ENCODE measurements around the gene F10.
"Not testable (repeated sequence)": the region's sequence is repeated elsewhere in the genome, so short reads cannot be mapped to it uniquely, and the experiment has no call there.

F10 gene

DNA sequence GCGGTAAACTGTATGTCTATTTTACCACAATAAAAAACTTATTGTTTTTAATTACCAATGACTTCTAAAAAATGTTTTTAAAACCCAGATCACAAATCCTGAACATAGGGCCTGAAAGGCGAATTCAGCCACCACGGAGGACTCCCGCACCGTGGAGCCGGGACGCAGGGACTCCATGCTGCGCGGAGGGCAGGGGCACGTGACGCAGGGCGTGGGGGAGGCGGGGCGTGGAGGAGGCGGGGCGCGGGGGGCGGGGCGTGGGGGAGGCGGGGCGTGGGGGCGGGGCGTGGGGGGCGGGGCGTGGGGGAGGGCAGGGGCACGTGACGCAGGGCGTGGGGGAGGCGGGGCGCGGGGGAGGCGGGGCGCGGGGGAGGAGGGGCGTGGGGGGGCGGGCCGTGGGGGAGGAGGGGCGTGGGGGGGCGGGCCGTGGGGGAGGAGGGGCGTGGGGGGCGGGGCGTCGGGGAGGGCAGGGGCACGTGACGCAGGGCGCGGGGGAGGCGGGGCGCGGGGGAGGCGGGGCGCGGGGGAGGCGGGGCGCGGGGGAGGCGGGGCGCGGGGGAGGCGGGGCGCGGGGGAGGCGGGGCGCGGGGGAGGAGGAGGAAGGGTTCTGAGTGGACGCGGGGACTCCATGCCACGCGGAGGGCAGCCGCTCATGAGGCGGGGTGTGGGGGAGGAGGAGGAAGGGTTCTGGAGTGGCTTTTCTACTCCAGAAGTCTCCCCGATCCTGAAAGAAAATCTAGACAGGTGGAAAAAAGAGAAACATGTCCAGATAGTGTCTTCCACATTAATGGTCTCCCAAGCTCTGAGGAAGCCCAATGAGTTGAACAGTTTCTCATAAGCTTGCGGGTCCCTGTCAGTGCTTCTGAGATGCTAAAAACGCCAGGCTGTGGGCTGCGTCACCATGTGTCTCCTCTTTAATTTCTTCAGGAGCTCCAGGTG lies 31.5 kb downstream of the F10 start:
- peak; percentile 84 for DNase-seq (ENCODE audit: low spot score)

- no peak for DNase-seq (ENCODE audit: low spot score)
These were observed 32.6 kb downstream of the F10 start for GRCh38 chr13:113155201-113155600.

DNA sequence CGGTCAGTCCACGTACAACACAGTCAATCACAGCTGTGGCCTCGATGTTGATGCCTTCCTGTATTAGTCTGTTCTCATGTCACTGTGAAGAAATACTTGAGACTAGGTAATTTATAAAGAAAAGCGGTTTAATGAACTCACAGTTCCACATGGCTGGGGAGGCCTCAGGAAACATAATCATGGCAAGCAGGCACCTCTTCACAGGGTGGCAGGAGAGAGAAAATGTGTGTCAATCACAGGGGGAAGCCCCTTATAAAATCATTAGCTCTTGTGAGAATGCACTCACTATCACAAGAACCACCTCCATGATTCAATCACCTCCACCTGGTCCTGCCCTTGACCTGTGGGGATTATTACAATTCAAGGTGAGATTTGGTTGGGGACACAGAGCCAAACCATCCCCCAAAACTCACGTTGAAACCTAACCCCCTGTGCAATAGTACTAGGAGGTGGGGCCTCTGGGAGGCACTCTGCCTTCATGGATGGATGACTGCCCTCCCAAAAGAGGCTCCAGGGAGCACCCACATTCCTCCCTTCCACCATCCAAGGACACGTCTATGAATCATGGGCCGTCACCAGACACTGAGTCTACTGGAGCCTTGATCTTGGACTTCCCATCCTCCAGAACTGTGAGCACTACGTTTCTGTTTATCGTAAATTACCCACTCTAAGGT lies 33.5 kb downstream of the F10 start:
- no peak for DNase-seq (ENCODE audit: low spot score)

- DNase-seq (ENCODE audit: low spot score), result no peak
These were observed 34.8 kb downstream of the F10 start for GRCh38 chr13:113157206-113157928.

DNA sequence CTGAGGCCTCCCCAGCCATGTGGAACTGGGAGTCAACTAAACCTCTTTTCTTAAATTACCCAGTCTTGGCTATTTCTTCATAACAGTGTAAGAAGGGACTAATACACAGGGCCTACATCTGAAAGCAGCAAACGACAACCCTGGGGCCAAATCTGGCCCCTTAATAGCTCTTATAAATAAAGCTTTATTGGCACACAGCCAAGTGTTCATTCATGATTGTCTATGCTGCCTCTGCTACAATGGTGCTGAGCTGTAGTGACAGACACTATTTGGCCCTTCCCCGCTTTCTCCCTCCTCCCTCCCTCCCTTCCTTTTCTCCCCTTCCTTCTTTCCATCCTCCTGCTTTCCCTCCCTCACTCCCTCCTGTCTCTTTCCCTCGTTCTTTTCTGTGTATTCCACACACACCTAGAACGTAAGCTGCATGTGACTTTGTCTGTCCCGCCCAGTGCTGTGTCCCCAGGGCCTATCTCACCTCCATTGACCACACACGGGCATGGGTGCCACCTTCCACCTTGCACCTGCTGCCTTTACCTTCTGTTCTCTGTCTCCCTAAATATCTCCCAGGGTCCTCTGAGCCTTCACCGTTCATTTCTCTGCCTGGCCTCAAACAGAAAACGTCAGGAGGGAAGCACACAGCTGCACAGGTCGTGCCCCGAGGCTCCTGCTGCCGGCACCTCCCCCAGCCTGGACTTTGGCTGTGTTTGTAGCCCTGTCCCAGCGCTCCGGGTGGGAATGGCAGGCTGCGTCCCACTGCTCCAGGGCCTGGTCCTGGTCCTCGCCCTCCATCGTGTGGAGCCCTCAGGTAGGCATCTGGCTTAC lies 35.5 kb downstream of the F10 start, which contains the start of gene PROZ:
PROZ (plus strand) TSS at position 720 of the 819 bp plus-strand sequence; CDS start at position 733, 13 bp downstream.
- no peak for DNase-seq (ENCODE audit: low spot score)

DNA sequence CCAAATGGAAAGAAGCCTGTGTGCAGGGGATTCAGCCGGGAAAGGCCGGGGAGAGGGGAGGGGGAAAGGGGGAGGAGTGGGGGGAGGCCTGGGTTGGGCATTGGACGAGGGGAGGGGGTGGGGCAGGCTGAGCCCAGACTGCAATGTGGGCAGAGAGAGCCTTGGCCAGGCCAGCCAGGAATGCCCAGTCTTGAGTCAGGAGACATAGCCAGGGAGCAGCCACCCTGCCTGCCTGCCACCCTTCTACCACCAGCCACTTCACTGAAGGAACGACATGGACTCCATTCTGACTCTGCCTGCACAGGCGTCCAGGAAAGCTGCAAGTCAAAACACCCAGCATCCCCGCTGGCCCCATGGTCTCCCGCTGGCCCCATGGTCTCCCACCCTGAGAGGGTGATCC lies 36.3 kb downstream of the F10 start:
- no peak for DNase-seq (ENCODE audit: low spot score)

DNA sequence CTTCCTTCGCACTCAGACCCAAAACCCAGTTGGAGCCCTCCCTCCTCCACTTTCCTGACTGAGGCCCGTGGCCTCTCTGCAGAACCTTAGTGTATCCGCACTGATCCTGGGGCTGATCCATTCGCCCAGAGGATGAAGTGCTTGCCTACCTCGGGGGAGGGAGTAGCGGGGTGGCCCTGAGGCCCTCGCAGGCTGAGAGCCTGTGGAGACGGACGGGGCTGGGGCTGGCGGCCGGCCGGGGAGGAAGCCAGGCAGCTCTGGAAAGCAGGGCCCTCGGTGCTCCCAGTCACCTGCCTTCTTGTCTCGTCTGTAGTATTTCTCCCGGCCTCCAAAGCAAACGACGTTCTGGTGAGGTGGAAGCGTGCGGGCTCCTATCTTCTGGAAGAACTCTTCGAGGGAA lies 37.1 kb downstream of the F10 start:
- no peak for DNase-seq (ENCODE audit: low spot score)

DNA sequence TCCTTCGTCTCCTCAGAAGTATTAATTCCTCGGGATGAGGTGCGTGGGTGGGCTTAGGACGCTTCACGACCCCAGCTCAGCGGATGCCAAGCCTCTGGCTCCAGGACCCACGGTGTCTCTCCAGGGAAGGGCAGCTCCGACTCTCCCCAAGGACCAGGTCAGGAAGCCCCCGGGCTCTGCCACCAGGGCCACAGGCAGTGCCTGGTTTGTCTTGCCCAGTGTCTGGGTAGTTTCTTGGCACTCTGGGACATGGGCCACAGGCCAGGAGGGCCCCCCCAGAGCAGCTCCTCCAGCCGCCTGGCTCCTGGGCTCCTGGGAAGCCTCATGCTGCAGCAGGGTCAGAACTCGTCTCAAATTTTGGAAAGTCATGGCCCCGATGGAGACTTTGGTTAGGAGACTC lies 38.4 kb downstream of the F10 start:
- DNase-seq (ENCODE audit: low spot score), result no peak

GRCh38 chr13:113161433-113161832 lies 38.8 kb downstream of the F10 start:
- DNase-seq (ENCODE audit: low spot score), result no peak

DNA sequence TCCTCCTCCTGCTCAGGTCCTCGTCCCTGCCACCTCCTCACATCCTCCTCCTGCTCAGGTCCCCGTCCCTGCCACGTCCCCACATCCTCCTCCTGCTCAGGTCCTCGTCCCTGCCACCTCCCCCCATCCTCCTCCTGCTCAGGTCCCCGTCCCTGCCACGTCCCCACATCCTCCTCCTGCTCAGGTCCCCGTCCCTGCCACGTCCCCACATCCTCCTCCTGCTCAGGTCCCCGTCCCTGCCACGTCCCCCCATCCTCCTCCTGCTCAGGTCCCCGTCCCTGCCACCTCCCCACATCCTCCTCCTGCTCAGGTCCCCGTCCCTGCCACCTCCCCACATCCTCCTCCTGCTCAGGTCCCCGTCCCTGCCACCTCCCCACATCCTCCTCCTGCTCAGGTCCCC lies 39.4 kb downstream of the F10 start:
- not testable (repeated sequence) for DNase-seq (ENCODE audit: low spot score)

DNA sequence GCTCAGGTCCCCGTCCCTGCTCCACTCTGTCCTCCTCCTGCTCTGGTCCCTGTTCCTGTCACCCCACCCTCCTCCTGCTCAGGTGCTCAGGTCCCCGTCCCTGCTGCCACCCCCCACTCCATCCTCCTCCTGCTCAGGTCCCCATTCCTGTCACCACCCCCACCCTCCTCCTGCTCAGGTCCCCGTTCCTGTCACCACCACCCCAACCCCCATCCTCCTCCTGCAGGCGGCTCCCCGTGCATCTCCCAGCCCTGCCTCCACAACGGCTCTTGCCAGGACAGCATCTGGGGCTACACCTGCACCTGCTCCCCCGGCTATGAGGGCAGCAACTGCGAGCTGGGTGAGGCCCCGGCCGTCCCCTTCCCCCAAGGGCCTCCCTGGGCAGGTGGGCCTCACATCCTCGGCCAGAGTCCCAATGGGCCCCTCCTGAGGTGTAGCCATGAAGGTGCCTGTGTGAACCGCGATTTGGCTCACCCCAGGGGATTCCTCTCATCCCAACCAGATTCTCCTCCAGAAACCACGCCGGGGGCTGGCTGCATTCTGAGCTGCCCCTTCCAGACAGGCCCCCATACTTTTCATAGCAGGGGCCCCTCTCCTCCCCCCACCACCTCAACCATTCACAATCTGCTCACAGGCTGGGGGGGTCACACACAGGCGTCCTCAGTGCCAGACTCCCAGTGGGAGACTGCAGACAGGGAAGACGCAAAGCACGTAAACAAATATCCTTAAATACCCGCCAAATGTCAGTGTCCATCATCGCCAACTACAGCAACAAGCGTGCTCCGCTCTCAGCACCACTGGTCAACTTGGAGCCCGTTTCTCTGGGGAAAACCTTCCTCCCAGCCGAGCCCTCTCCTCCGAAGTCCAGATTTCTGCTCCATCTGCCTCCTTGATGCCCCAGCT lies 40.4 kb downstream of the F10 start:
- no peak for DNase-seq (ENCODE audit: low spot score)

- DNase-seq (ENCODE audit: low spot score), result no peak
These were observed 41.9 kb downstream of the F10 start for GRCh38 chr13:113164492-113164891.

- no peak for DNase-seq (ENCODE audit: low spot score)
These were observed 43.7 kb downstream of the F10 start for GRCh38 chr13:113166266-113166665.

- no peak for DNase-seq (ENCODE audit: low spot score)
These were observed 44.1 kb downstream of the F10 start for GRCh38 chr13:113166681-113167080.

GRCh38 chr13:113167155-113167554 lies 44.6 kb downstream of the F10 start:
- no peak for DNase-seq (ENCODE audit: low spot score)

GRCh38 chr13:113167575-113167974 lies 45.0 kb downstream of the F10 start:
- DNase-seq (ENCODE audit: low spot score), result no peak

DNA sequence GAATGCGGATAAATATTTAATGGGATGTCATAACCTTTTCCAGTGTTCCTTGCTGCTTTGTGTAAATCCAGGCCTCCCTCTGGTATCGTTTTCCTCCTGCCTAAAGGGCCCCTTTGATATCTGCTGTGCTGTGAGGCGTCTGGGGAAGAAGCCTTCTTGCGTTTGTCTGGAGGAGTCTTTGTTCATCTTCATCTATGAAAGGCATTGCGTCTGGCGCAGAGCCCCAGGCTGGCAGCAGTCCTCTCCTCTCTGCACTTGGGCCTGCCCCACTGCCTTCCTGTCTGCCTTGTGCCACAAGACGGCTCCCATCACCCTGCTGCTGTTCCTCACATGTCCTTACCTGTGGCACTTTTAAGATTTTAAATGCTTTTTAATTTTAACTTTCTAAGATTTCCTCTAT lies 45.6 kb downstream of the F10 start:
- no peak for DNase-seq (ENCODE audit: low spot score)

DNA sequence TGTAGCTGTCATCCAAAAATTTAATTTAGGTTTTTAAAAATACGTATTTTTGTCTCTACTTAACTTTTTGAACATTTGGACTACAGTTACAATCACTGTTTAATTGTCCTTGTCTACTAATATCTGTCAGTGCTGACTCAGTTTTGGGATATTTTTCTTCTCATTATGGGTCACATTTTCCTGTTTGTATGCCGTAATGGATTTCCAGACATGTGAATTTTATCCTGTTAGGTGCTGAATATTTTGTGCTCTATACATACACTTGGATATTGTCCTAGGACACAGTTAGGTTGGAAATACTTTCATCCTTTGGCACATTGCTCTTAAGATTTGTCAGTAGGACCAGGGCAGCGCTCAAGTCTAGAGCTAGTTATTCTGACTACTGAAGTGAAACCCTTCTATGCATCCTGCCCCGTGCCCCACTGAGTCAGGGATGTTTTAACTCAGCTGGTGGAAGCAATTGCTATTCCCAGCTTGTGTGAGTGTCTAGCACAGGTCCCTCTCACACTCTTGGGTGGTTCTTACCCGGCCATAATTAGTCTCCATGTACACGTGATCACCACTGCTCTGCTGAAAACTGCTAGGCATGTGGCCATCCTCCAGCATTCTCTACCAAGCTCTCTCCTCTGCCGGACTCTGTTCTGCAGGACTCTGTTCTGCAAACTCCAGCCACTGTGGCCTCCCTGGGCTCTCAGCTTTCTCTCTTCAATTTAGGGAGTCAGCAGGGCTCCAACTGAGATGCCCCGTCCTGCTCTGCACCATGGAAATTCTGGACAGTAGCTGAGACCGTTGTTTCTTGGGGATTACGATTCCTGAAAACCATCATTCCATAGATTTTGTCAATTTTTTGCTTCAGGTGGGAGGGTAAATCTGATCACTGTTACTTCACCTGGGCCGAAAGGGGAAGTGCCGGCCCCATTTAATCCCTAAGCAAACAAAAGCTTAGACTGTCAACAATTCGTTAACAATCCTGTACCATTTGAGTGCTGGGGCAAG lies 47.0 kb downstream of the F10 start:
- DNase-seq (ENCODE audit: low spot score), result no peak

DNA sequence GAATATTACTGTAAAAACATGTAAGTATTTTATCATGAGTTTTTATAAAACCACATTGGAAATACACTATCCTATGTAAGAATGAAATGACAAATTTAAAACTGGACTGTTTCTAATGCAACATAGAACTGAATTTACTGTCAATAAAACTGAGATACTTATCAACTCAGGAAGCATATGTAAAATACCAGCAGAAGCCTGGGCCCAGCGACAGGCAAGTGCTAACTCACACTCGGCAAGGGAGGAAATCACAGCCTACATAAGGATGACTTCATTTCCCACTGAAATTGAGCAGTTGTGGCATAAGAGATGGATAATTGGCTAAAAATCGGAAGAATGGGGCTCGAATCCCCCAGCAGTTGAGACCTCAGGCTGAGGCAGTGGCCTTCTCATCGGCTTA lies 47.9 kb downstream of the F10 start:
- no peak for DNase-seq (ENCODE audit: low spot score)
